B cell (primary cell): ENCODE measurements around the gene TMEM151A. TPM values are rescaled to one million over a fixed set of nuclear protein-coding genes. Genes with fewer than 3 reads are reported as not detected.

Source experiments
- ATAC-seq: fragments of 200-7000 bp; cut with Tn5 transposase; one replicate; pipeline ENCODE4 v1.10.0; 2021; ENCODE audit warnings: low read depth, mild to moderate bottlenecking, moderate number of reproducible peaks, moderate library complexity
- CTCF ChIA-PET: fragments of 350-600 bp; sonication (Branson Sonifier 250); formaldehyde crosslinking; loops from one replicate; lab custom pipeline; 2021; ENCODE audit warnings: antibody characterized with exemption, inconsistent platforms; lab: Charles Lee
- POLR2A ChIA-PET: fragments of 350-600 bp; sonication (Branson Sonifier 250); formaldehyde crosslinking; loops from one replicate; lab custom pipeline; 2021; ENCODE audit warnings: antibody characterized with exemption; lab: Charles Lee
- DNase-seq: peaks from one replicate; pipeline ENCODE4 v3.0.0; 2013
- H2AFZ ChIP-seq: 2 replicates; pipeline ENCODE4 v1.6.1; 2012; ENCODE audit warnings: mild to moderate bottlenecking, low read depth, low read length; ENCODE audit not compliant: insufficient read depth, poor library complexity, severe bottlenecking
- H3K27ac ChIP-seq, 2 donors: 1 replicate in 1 of 2; 2 replicates in 1 of 2; pipeline ENCODE4 v1.5.1; 2012 to 2013; ENCODE audit warnings: low read length in 2 of 2, mild to moderate bottlenecking in 2 of 2, moderate library complexity in 1 of 2
- H3K27me3 ChIP-seq, 4 experiments: fragments of 200-600 bp in 1 of 4; sonication (generic) in 1 of 4; replicated peaks in 1 of 4; 1 replicate in 2 of 4; 2 replicates in 2 of 4; pipeline versions ENCODE4 v1.6.1 to v1.7.0; 2013 to 2016; ENCODE audit warnings: low read length in 3 of 4, mild to moderate bottlenecking in 2 of 4, mixed read lengths in 1 of 4, moderate library complexity in 1 of 4; ENCODE audit not compliant: insufficient read depth in 4 of 4, control insufficient read depth in 3 of 4; ENCODE audit errors: control extremely low read depth in 1 of 4
- H3K36me3 ChIP-seq, 2 experiments: replicated peaks in 1 of 2; 1 replicate in 1 of 2; 2 replicates in 1 of 2; pipeline versions ENCODE4 v1.6.1 to v1.7.1; 2013; ENCODE audit warnings: low read length in 1 of 2; ENCODE audit not compliant: insufficient read depth in 2 of 2, control insufficient read depth in 1 of 2; ENCODE audit errors: control extremely low read depth in 1 of 2, extremely low read depth in 1 of 2
- H3K4me1 ChIP-seq, 2 donors: fragments of 200-600 bp in 1 of 2; sonication (generic) in 1 of 2; 1 replicate in 1 of 2; 2 replicates in 1 of 2; pipeline versions ENCODE4 v1.5.1 to v1.6.1; 2013 to 2017; ENCODE audit warnings: low read length in 2 of 2; ENCODE audit not compliant: control insufficient read depth in 2 of 2, insufficient read depth in 2 of 2
- H3K4me2 ChIP-seq: replicated peaks from 2 replicates; pipeline ENCODE3; 2012; ENCODE audit warnings: mild to moderate bottlenecking, low read depth, low read length; ENCODE audit not compliant: poor library complexity, severe bottlenecking
- H3K4me3 ChIP-seq, 5 experiments: fragments of 200-600 bp in 1 of 5; sonication (generic) in 1 of 5; 1 replicate in 3 of 5; 2 replicates in 2 of 5; pipeline versions ENCODE4 v1.5.1 to v1.7.0; 2011 to 2016; ENCODE audit warnings: low read length in 4 of 5, mild to moderate bottlenecking in 4 of 5, low read depth in 2 of 5, control low read depth in 1 of 5, moderate library complexity in 1 of 5; ENCODE audit not compliant: insufficient read depth in 1 of 5; ENCODE audit errors: control extremely low read depth in 1 of 5, extremely low read depth in 1 of 5
- H3K79me2 ChIP-seq: fragments of 200-600 bp; sonication (generic); one replicate; pipeline ENCODE4 v1.6.0; 2016; ENCODE audit warnings: low read length; ENCODE audit not compliant: control insufficient read depth, insufficient read depth
- H3K9ac ChIP-seq: fragments of 200-600 bp; sonication (generic); 2 replicates; pipeline ENCODE4 v1.6.1; 2017; ENCODE audit warnings: mild to moderate bottlenecking, low read length, moderate library complexity
- H3K9me3 ChIP-seq, 3 donors: one replicate each; pipeline versions ENCODE4 v1.6.1 to v1.7.1; 2013; ENCODE audit warnings: low read length in 2 of 3; ENCODE audit not compliant: control insufficient read depth in 2 of 3, insufficient read depth in 1 of 3; ENCODE audit errors: control extremely low read depth in 1 of 3
- H4K20me1 ChIP-seq: 2 replicates; pipeline ENCODE4 v1.6.0; 2012; ENCODE audit warnings: mild to moderate bottlenecking, low read length; ENCODE audit not compliant: insufficient read depth, control insufficient read depth, poor library complexity, severe bottlenecking
- H3K27ac Mint-ChIP-seq: one replicate; pipeline ENCODE4 v1.8.0; 2021; ENCODE audit warnings: mixed read lengths
- H3K27me3 Mint-ChIP-seq: one replicate; pipeline ENCODE4 v1.8.0; 2021; ENCODE audit warnings: mixed read lengths
- H3K4me1 Mint-ChIP-seq: one replicate; pipeline ENCODE4 v1.8.0; 2021; ENCODE audit warnings: mixed read lengths
- H3K4me3 Mint-ChIP-seq: one replicate; pipeline ENCODE4 v1.8.0; 2021; ENCODE audit warnings: mixed read lengths
- H3K9me3 Mint-ChIP-seq: one replicate; pipeline ENCODE4 v1.8.0; 2022; ENCODE audit warnings: mixed read lengths; ENCODE audit not compliant: insufficient read depth
- EZH2 ChIP-seq: IDR thresholded peaks from 2 replicates; pipeline ENCODE4 v1.6.1; 2012; ENCODE audit warnings: borderline replicate concordance, low read depth, mild to moderate bottlenecking, moderate library complexity, low read length; ENCODE audit not compliant: insufficient read depth, poor library complexity, severe bottlenecking
- WGBS: methylation state at CpG from one replicate; pipeline ENCODE4 v1.1.5; 2013; ENCODE audit warnings: missing lambda C conversion rate; ENCODE audit not compliant: insufficient coverage; 5-methylcytosine and 5-hydroxymethylcytosine counted together
- intact Hi-C: fragments of 100-400 bp; cut with micrococcal nuclease; formaldehyde crosslinking; loops from one replicate; pipeline ENCODE4 v1.10.0; 2022
- polyA plus RNA-seq: library from polyadenylated mRNA; depleted of rRNA; stranded (reverse); fragments of >200 nt; gene quantifications from 2 replicates; pipeline ENCODE4 v1.2.3, GENCODE V29; 2012
- total RNA-seq, 2 donors: library from RNA; stranded (reverse); fragments of 120-200 nt in 1 of 2; gene quantifications; 1 replicate in 1 of 2; 2 replicates in 1 of 2; pipeline versions ENCODE4 v1.2.3 to v1.2.4, GENCODE V29; 2013 to 2022
- TF ChIP-seq, protein P1 (sequence below): fragments of 200-600 bp; IDR thresholded peaks from one replicate; pipeline ENCODE4 v1.8.0; 2022; ENCODE audit warnings: antibody characterized with exemption, mild to moderate bottlenecking

Gene TMEM151A
- total and polyA plus RNA-seq, 2 donors (not counting 1 experiment from before 2014, with no cell fraction given): 0.17 to 1.1 TPM

DNA sequence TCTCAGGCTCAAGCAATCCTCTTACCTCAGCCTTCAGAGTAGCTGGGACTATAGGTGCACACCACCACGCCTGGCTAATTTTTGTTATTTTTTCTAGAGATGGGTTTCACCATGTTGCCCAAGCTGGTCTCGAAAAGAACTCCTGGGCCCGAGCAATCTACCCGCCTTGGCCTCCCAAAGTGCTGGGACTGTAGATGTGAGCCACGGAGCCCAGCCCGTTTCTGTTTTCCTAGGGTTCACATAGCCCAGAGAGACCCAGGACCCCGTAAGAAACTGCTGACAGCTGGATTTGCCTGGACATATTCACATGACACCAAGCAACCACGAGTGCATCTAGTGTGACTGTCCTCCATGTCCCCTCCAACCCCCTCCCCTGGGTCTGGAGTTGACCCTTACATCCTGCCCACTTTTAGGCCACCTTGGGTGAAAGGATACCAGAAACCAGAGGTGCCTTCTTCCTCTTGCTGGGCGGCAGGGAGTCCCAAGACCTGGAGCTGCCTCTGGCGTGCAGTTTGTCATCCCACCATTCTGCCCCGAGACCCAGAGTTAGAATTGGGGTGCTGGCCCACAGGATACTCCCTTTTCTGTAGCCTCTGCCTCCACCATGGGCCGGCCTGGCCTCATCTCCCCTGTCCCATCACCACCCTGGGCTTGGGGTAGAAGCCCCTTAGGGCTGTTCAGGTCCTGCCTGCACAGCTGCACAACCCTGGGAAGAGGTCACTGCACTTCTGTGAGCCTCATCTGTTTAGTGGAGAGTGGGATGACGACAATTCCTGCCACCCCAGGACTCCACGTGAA, 48.2 kb downstream of the TMEM151A start:
- Histone ChIP-seq H3K9me3 (no peaks in the 10 kb centered on the region), H3K9ac (no peak overlapping the region), H3K4me3 (no peak overlapping the region), H4K20me1 (peaks cover 53% of the 10 kb centered on the region), H3K36me3 (peaks cover 0 to 49% of the 10 kb centered on the region in 2 experiments), H3K27ac (no peak overlapping the region), H3K27me3 (peaks cover 0 to 9% (median 3%) of the 10 kb centered on the region in 4 experiments), H3K4me2 (no peak overlapping the region), H2AFZ (no peak overlapping the region), H3K79me2 (peaks cover 28% of the 10 kb centered on the region), H3K4me1 (peaks cover 22 to 40% of the 10 kb centered on the region in 2 donors)
- POLR2A ChIA-PET: interaction anchor here (0.7 kb wide), 1 partner anchor 8 kb away, joined by 3 read pairs; no protein-coding TSS in a partner anchor
- TF ChIP-seq, protein P1, sequence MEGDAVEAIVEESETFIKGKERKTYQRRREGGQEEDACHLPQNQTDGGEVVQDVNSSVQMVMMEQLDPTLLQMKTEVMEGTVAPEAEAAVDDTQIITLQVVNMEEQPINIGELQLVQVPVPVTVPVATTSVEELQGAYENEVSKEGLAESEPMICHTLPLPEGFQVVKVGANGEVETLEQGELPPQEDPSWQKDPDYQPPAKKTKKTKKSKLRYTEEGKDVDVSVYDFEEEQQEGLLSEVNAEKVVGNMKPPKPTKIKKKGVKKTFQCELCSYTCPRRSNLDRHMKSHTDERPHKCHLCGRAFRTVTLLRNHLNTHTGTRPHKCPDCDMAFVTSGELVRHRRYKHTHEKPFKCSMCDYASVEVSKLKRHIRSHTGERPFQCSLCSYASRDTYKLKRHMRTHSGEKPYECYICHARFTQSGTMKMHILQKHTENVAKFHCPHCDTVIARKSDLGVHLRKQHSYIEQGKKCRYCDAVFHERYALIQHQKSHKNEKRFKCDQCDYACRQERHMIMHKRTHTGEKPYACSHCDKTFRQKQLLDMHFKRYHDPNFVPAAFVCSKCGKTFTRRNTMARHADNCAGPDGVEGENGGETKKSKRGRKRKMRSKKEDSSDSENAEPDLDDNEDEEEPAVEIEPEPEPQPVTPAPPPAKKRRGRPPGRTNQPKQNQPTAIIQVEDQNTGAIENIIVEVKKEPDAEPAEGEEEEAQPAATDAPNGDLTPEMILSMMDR: no peak
- TF ChIP-seq EZH2: no peak
- H3K4me1 Mint-ChIP-seq: peaks cover 41% of the 10 kb centered on the region
- CTCF ChIA-PET: interaction anchor here (1.0 to 3.1 kb wide), 3 partner anchors 10 to 46 kb away, joined by 3 to 13 read pairs (median 4); no protein-coding TSS in a partner anchor
- H3K27me3 Mint-ChIP-seq: no peaks in the 10 kb centered on the region
- ATAC-seq (no peak), DNase-seq (no peak)
- no peak overlapping the region for H3K27ac Mint-ChIP-seq
- 84% methylated on average over 14 of the region's 14 CpGs for WGBS
- no peaks in the 10 kb centered on the region for H3K9me3 Mint-ChIP-seq
- intact Hi-C loops: no loop called here
- no peak overlapping the region for H3K4me3 Mint-ChIP-seq
